HEK293T (cell line): ENCODE data around the gene SPOCD1.

Source experiments
- L3MBTL2 ChIP-seq: fragments of 450-650 bp; conservative IDR thresholded peaks from 2 replicates; pipeline ENCODE4 v1.6.1; 2016; ENCODE audit warnings: mild to moderate bottlenecking
- NFRKB ChIP-seq: fragments of 450-650 bp; IDR thresholded peaks from 2 replicates; pipeline ENCODE4 v1.6.1; 2016; ENCODE audit warnings: mild to moderate bottlenecking, moderate library complexity

GRCh38 chr1:31772669-31773248 is 43.1 kb downstream of the SPOCD1 start:
- TF ChIP-seq NFRKB (no peak), L3MBTL2 (no peak)
